ENCODE measurements around the gene RYR3. TPM values are rescaled to one million over a fixed set of nuclear protein-coding genes. Genes with fewer than 3 reads are reported as not detected.

Gene RYR3
- total RNA-seq, 2 experiments from 2014 or later = not detected

GRCh38 chr15:33794453-33794852, 483.7 kb downstream of the RYR3 start:
- ChIA-PET POLR2A (no interaction called here), CTCF (no interaction called here)
- TF ChIP-seq CTCF (IDR thresholded peaks at IDR 0.05) = no peak
- ATAC-seq (no peak), DNase-seq (no peak)
- Mint-ChIP-seq H3K4me1 (ENCODE audit: low read depth) (no peaks in the 10 kb centered on the region), H3K9me3 (no peaks in the 10 kb centered on the region), H3K36me3 (ENCODE audit: low read depth) (no peaks in the 10 kb centered on the region), H3K4me3 (no peak overlapping the region), H3K27ac (no peak overlapping the region), H3K27me3 (peaks cover 5% of the 10 kb centered on the region)
- intact Hi-C loops (cut with micrococcal nuclease) = no loop called here

- H3K9me3 Mint-ChIP-seq = no peaks in the 10 kb centered on the region
- no peak overlapping the region for H3K4me3 Mint-ChIP-seq
- H3K27me3 Mint-ChIP-seq = peaks cover 5% of the 10 kb centered on the region
- ATAC-seq (no peak), DNase-seq (no peak)
- H3K27ac Mint-ChIP-seq = no peak overlapping the region
- ChIA-PET CTCF (no interaction called here), POLR2A (no interaction called here)
- no peaks in the 10 kb centered on the region for H3K4me1 Mint-ChIP-seq (ENCODE audit: low read depth)
- no peak for TF ChIP-seq CTCF (IDR thresholded peaks at IDR 0.05)
- H3K36me3 Mint-ChIP-seq (ENCODE audit: low read depth) = no peaks in the 10 kb centered on the region
- intact Hi-C loops (cut with micrococcal nuclease) = no loop called here
Observed at GRCh38 chr15:33795070-33795469, 484.3 kb downstream of the RYR3 start.

GRCh38 chr15:33797651-33798050, 486.9 kb downstream of the RYR3 start:
- no peak for ATAC-seq
- TF ChIP-seq CTCF (IDR thresholded peaks at IDR 0.05) = no peak
- POLR2A ChIA-PET = no interaction called here

DNA sequence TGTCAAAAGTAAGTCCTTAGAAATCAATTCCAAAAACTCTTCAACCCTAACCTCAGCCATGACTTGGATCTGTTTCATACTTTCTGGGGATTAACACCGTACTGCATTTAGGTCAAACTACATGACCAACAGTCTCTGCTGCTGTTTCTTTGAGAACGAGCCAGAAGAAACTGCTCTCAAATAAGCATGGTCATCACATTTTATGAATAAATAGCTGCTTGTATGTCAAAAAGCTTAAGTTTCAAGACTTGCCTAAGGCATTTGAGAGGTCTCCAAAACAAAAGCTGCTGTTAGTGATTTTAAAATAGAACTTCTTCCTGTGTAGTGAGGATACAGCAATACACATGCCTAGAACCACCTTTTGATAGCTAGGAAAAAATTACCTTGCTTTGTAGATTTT, 491.2 kb downstream of the RYR3 start:
- H3K36me3 Mint-ChIP-seq (ENCODE audit: low read depth) = no peaks in the 10 kb centered on the region
- H3K4me3 Mint-ChIP-seq = no peak overlapping the region
- no peak overlapping the region for H3K27ac Mint-ChIP-seq
- intact Hi-C loops (cut with micrococcal nuclease) = no loop called here
- H3K27me3 Mint-ChIP-seq = peaks cover 2% of the 10 kb centered on the region
- ATAC-seq = no peak
- no peak for TF ChIP-seq CTCF (IDR thresholded peaks at IDR 0.05)
- DNase-seq = no peak
- no peaks in the 10 kb centered on the region for H3K9me3 Mint-ChIP-seq
- ChIA-PET CTCF (no interaction called here), POLR2A (no interaction called here)
- H3K4me1 Mint-ChIP-seq (ENCODE audit: low read depth) = no peaks in the 10 kb centered on the region

More at GRCh38 chr15:33797651-33798050, 486.9 kb downstream of the RYR3 start:
- H3K4me1 Mint-ChIP-seq (ENCODE audit: low read depth) = no peaks in the 10 kb centered on the region
- intact Hi-C loops (cut with micrococcal nuclease) = no loop called here
- no peak for DNase-seq
- H3K27ac Mint-ChIP-seq = no peak overlapping the region
- peaks cover 5% of the 10 kb centered on the region for H3K27me3 Mint-ChIP-seq
- CTCF ChIA-PET = no interaction called here
- H3K4me3 Mint-ChIP-seq = no peak overlapping the region
- no peaks in the 10 kb centered on the region for H3K9me3 Mint-ChIP-seq
- H3K36me3 Mint-ChIP-seq (ENCODE audit: low read depth) = no peaks in the 10 kb centered on the region

GRCh38 chr15:33807665-33808064, 496.9 kb downstream of the RYR3 start:
- Mint-ChIP-seq H3K9me3 (no peaks in the 10 kb centered on the region), H3K27ac (no peak overlapping the region), H3K36me3 (ENCODE audit: low read depth) (no peaks in the 10 kb centered on the region), H3K4me1 (ENCODE audit: low read depth) (no peaks in the 10 kb centered on the region), H3K27me3 (peaks cover 2% of the 10 kb centered on the region), H3K4me3 (no peak overlapping the region)
- ChIA-PET CTCF (no interaction called here), POLR2A (no interaction called here)
- no peak for DNase-seq
- ATAC-seq = no peak
- no peak for TF ChIP-seq CTCF (IDR thresholded peaks at IDR 0.05)
- intact Hi-C loops (cut with micrococcal nuclease) = no loop called here
